ENCODE results near the gene CACNA1B. TPM values are rescaled to one million over a fixed set of nuclear protein-coding genes. Genes with fewer than 3 reads are reported as not detected.

The CACNA1B gene
- total and polyA plus RNA-seq, 7 experiments from 2014 or later = 0.07 TPM; not detected in 6

- DNase-seq (no peak), ATAC-seq (no peak)
- Histone ChIP-seq H3K36me3 (ENCODE audit: control insufficient read depth in 2 of 3, insufficient read depth in 3 of 3, low read length in 3 of 3) (no peaks in the 10 kb centered on the region), H3K27ac (ENCODE audit: low read depth, low read length) (no peak overlapping the region), H3K9me3 (ENCODE audit: control insufficient read depth in 2 of 3, low read length in 3 of 3) (no peaks in the 10 kb centered on the region), H3K4me3 (ENCODE audit: low read length) (no peak overlapping the region), H3K4me1 (ENCODE audit: control insufficient read depth in 2 of 2, insufficient read depth in 2 of 2, low read length in 2 of 2) (no peaks in the 10 kb centered on the region), H3K27me3 (ENCODE audit: control insufficient read depth in 2 of 2, insufficient read depth in 2 of 2, low read length in 2 of 2) (no peaks in the 10 kb centered on the region)
- no peak overlapping the region for H3K27ac Mint-ChIP-seq
- intact Hi-C loops (cut with micrococcal nuclease) = no loop called here
- CTCF ChIA-PET = no interaction called here
- peaks cover 0 to 19% (median 6%) of the 10 kb centered on the region in 11 donors for H3K9me3 Mint-ChIP-seq
- no peaks in the 10 kb centered on the region for H3K4me1 Mint-ChIP-seq
- no peak overlapping the region for H3K4me3 Mint-ChIP-seq
- no peaks in the 10 kb centered on the region for H3K27me3 Mint-ChIP-seq
- POLR2A ChIA-PET = no interaction called here
- H3K36me3 Mint-ChIP-seq = peaks cover 0 to 14% (median 4%) of the 10 kb centered on the region in 5 donors
Measured at GRCh38 chr9:137843355-137843754, 34.2 kb upstream of the CACNA1B start.

- Histone ChIP-seq H3K4me3 (ENCODE audit: low read length) (no peak overlapping the region), H3K27me3 (ENCODE audit: control insufficient read depth in 2 of 2, insufficient read depth in 2 of 2, low read length in 2 of 2) (no peaks in the 10 kb centered on the region), H3K36me3 (ENCODE audit: control insufficient read depth in 2 of 3, insufficient read depth in 3 of 3, low read length in 3 of 3) (no peaks in the 10 kb centered on the region), H3K27ac (ENCODE audit: low read depth, low read length) (no peak overlapping the region), H3K4me1 (ENCODE audit: control insufficient read depth in 2 of 2, insufficient read depth in 2 of 2, low read length in 2 of 2) (no peaks in the 10 kb centered on the region), H3K9me3 (ENCODE audit: control insufficient read depth in 2 of 3, low read length in 3 of 3) (peaks cover 0 to 23% (median 0%) of the 10 kb centered on the region in 3 experiments)
- Mint-ChIP-seq H3K27ac (no peak overlapping the region), H3K36me3 (peaks cover 5 to 13% (median 7%) of the 10 kb centered on the region in 5 donors), H3K4me1 (peaks cover 0 to 4% (median 0%) of the 10 kb centered on the region in 7 donors), H3K4me3 (no peak overlapping the region), H3K27me3 (peaks cover 0 to 5% (median 0%) of the 10 kb centered on the region in 5 donors), H3K9me3 (peaks cover 8 to 37% (median 23%) of the 10 kb centered on the region in 11 donors)
- no peak for ATAC-seq
- POLR2A ChIA-PET = no interaction called here
- CTCF ChIA-PET = no interaction called here
- no peak for DNase-seq
- intact Hi-C loops (cut with micrococcal nuclease) = no loop called here
Measured at GRCh38 chr9:137851516-137852267, 25.9 kb upstream of the CACNA1B start.

- peaks cover 5 to 13% (median 7%) of the 10 kb centered on the region in 5 donors for H3K36me3 Mint-ChIP-seq
- Histone ChIP-seq H3K9me3 (ENCODE audit: control insufficient read depth in 2 of 3, low read length in 3 of 3) (peaks cover 0 to 25% (median 0%) of the 10 kb centered on the region in 3 experiments), H3K36me3 (ENCODE audit: control insufficient read depth in 2 of 3, insufficient read depth in 3 of 3, low read length in 3 of 3) (no peaks in the 10 kb centered on the region), H3K4me1 (ENCODE audit: control insufficient read depth in 2 of 2, insufficient read depth in 2 of 2, low read length in 2 of 2) (no peaks in the 10 kb centered on the region), H3K27me3 (ENCODE audit: control insufficient read depth in 2 of 2, insufficient read depth in 2 of 2, low read length in 2 of 2) (no peaks in the 10 kb centered on the region), H3K4me3 (ENCODE audit: low read length) (no peak overlapping the region), H3K27ac (ENCODE audit: low read depth, low read length) (no peak overlapping the region)
- no peak for ATAC-seq
- intact Hi-C loops (cut with micrococcal nuclease) = no loop called here
- H3K27ac Mint-ChIP-seq = no peak overlapping the region
- H3K9me3 Mint-ChIP-seq = peaks cover 8 to 43% (median 23%) of the 10 kb centered on the region in 11 donors
- no peak overlapping the region for H3K4me3 Mint-ChIP-seq
- DNase-seq = no peak
- peaks cover 0 to 4% (median 0%) of the 10 kb centered on the region in 7 donors for H3K4me1 Mint-ChIP-seq
- POLR2A ChIA-PET = no interaction called here
- H3K27me3 Mint-ChIP-seq = peaks cover 0 to 5% (median 0%) of the 10 kb centered on the region in 5 donors
- CTCF ChIA-PET = interaction anchor here (0.6 kb wide), 1 partner anchor 1921 kb away, joined by 7 read pairs; no protein-coding TSS in a partner anchor
Measured at GRCh38 chr9:137853392-137853995, 24.1 kb upstream of the CACNA1B start.

- Histone ChIP-seq H3K27ac (ENCODE audit: low read depth, low read length) (no peak overlapping the region), H3K36me3 (ENCODE audit: control insufficient read depth in 2 of 3, insufficient read depth in 3 of 3, low read length in 3 of 3) (no peaks in the 10 kb centered on the region), H3K4me3 (ENCODE audit: low read length) (no peak overlapping the region), H3K27me3 (ENCODE audit: control insufficient read depth in 2 of 2, insufficient read depth in 2 of 2, low read length in 2 of 2) (no peaks in the 10 kb centered on the region), H3K9me3 (ENCODE audit: control insufficient read depth in 2 of 3, low read length in 3 of 3) (peaks cover 0 to 21% (median 0%) of the 10 kb centered on the region in 3 experiments), H3K4me1 (ENCODE audit: control insufficient read depth in 2 of 2, insufficient read depth in 2 of 2, low read length in 2 of 2) (no peaks in the 10 kb centered on the region)
- no peak for ATAC-seq
- Mint-ChIP-seq H3K36me3 (peaks cover 3 to 16% (median 11%) of the 10 kb centered on the region in 5 donors), H3K27me3 (peaks cover 0 to 14% (median 7%) of the 10 kb centered on the region in 5 donors), H3K4me3 (no peak overlapping the region), H3K27ac (no peak overlapping the region), H3K9me3 (peaks cover 11 to 57% (median 33%) of the 10 kb centered on the region in 11 donors), H3K4me1 (no peaks in the 10 kb centered on the region)
- DNase-seq = no peak
- ChIA-PET POLR2A (no interaction called here), CTCF (no interaction called here)
- intact Hi-C loops (cut with micrococcal nuclease) = no loop called here
Measured at GRCh38 chr9:137860361-137860760, 17.2 kb upstream of the CACNA1B start.

GRCh38 chr9:137865581-137866145 lies 11.9 kb upstream of the CACNA1B start:
- intact Hi-C loops (cut with micrococcal nuclease) = no loop called here
- POLR2A ChIA-PET = no interaction called here
- Mint-ChIP-seq H3K9me3 (peaks cover 0 to 35% (median 13%) of the 10 kb centered on the region in 11 donors), H3K36me3 (peaks cover 0 to 4% (median under 1%) of the 10 kb centered on the region in 5 donors), H3K4me1 (no peaks in the 10 kb centered on the region), H3K27me3 (peaks cover 0 to 36% (median 30%) of the 10 kb centered on the region in 5 donors), H3K4me3 (no peak overlapping the region), H3K27ac (no peak overlapping the region)
- no peak for DNase-seq
- Histone ChIP-seq H3K27me3 (ENCODE audit: control insufficient read depth in 2 of 2, insufficient read depth in 2 of 2, low read length in 2 of 2) (no peaks in the 10 kb centered on the region), H3K4me1 (ENCODE audit: control insufficient read depth in 2 of 2, insufficient read depth in 2 of 2, low read length in 2 of 2) (no peaks in the 10 kb centered on the region), H3K4me3 (ENCODE audit: low read length) (no peak overlapping the region), H3K27ac (ENCODE audit: low read depth, low read length) (no peak overlapping the region), H3K36me3 (ENCODE audit: control insufficient read depth in 2 of 3, insufficient read depth in 3 of 3, low read length in 3 of 3) (no peaks in the 10 kb centered on the region), H3K9me3 (ENCODE audit: control insufficient read depth in 2 of 3, low read length in 3 of 3) (peaks cover 0 to 3% (median 0%) of the 10 kb centered on the region in 3 experiments)
- CTCF ChIA-PET = no interaction called here
- no peak for ATAC-seq

- DNase-seq (no peak), ATAC-seq (no peak)
- Mint-ChIP-seq H3K4me1 (no peaks in the 10 kb centered on the region), H3K27ac (no peak overlapping the region), H3K9me3 (peaks cover 0 to 27% (median 12%) of the 10 kb centered on the region in 11 donors), H3K27me3 (peaks cover 0 to 40% (median 30%) of the 10 kb centered on the region in 5 donors), H3K4me3 (no peak overlapping the region), H3K36me3 (peaks cover 0 to 4% (median 0%) of the 10 kb centered on the region in 5 donors)
- ChIA-PET CTCF (no interaction called here), POLR2A (no interaction called here)
- Histone ChIP-seq H3K27ac (ENCODE audit: low read depth, low read length) (no peak overlapping the region), H3K9me3 (ENCODE audit: control insufficient read depth in 2 of 3, low read length in 3 of 3) (no peaks in the 10 kb centered on the region), H3K4me3 (ENCODE audit: low read length) (no peak overlapping the region), H3K27me3 (ENCODE audit: control insufficient read depth in 2 of 2, insufficient read depth in 2 of 2, low read length in 2 of 2) (no peaks in the 10 kb centered on the region), H3K4me1 (ENCODE audit: control insufficient read depth in 2 of 2, insufficient read depth in 2 of 2, low read length in 2 of 2) (no peaks in the 10 kb centered on the region), H3K36me3 (ENCODE audit: control insufficient read depth in 2 of 3, insufficient read depth in 3 of 3, low read length in 3 of 3) (no peaks in the 10 kb centered on the region)
- intact Hi-C loops (cut with micrococcal nuclease) = no loop called here
Measured at GRCh38 chr9:137866226-137867141, 11.1 kb upstream of the CACNA1B start.

Data from naive thymus-derived CD4-positive, alpha-beta T cell (primary cell).